HepG2 (cell line): Measurements from ENCODE around the gene RHOV. TPM values are rescaled to one million over a fixed set of nuclear protein-coding genes. Genes with fewer than 3 reads are reported as not detected.

ENCODE experiments used
- CBFB ChIP-seq: sonication (generic); formaldehyde crosslinking; IDR thresholded peaks from 2 replicates; pipeline ENCODE4 v1.4.0; 2020; ENCODE audit warnings: missing genetic modification reagents
- MED1 ChIP-seq: sonication (generic); formaldehyde crosslinking; IDR thresholded peaks from 2 replicates; pipeline ENCODE4 v1.4.0; 2020; ENCODE audit warnings: missing genetic modification reagents
- POLR2A ChIP-seq, 2 experiments: IDR thresholded peaks; 2 replicates each; pipeline ENCODE4 v1.6.1; 2011; ENCODE audit warnings: low read depth in 2 of 2, low read length in 2 of 2, mild to moderate bottlenecking in 1 of 2, moderate library complexity in 1 of 2; ENCODE audit not compliant: insufficient read depth in 1 of 2
- RBFOX2 ChIP-seq: fragments of 200-400 bp; formaldehyde crosslinking; IDR thresholded peaks from 2 replicates; pipeline ENCODE4 v1.6.1; 2017; ENCODE audit warnings: low read depth, mild to moderate bottlenecking, low read length
- RBM39 ChIP-seq: fragments of 200-400 bp; formaldehyde crosslinking; IDR thresholded peaks from one replicate; pipeline ENCODE4 v1.6.1; 2018; ENCODE audit warnings: antibody characterized with exemption, mild to moderate bottlenecking, low read depth, low read length; ENCODE audit not compliant: poor library complexity, severe bottlenecking
- SRSF1 ChIP-seq: fragments of 200-400 bp; formaldehyde crosslinking; optimal IDR thresholded peaks from 2 replicates; pipeline ENCODE3; 2017; ENCODE audit warnings: mild to moderate bottlenecking, low read depth, low read length, moderate library complexity
- TAF1 ChIP-seq: sonication (generic); formaldehyde crosslinking; IDR thresholded peaks from 2 replicates; pipeline ENCODE4 v1.4.0; 2020; ENCODE audit warnings: missing genetic modification reagents
- ZKSCAN1 ChIP-seq: fragments of 150-350 bp; IDR thresholded peaks from 2 replicates; pipeline ENCODE4 v1.6.1; 2014; ENCODE audit warnings: low read length
- ZNF337 ChIP-seq: sonication (generic); formaldehyde crosslinking; IDR thresholded peaks from 2 replicates; pipeline ENCODE4 v1.5.1; 2020; ENCODE audit warnings: missing genetic modification reagents, low read depth, mild to moderate bottlenecking, borderline replicate concordance
- ZNF674 ChIP-seq: sonication (generic); formaldehyde crosslinking; IDR thresholded peaks from 2 replicates; pipeline ENCODE4 v1.5.0; 2020; ENCODE audit warnings: low read depth, mild to moderate bottlenecking, missing genetic modification reagents
- polyA plus RNA-seq, 8 experiments: library from polyadenylated mRNA; depleted of rRNA in 3 of 8; stranded (reverse) in 7 of 8; unstranded in 1 of 8; fragments of >200 nt; fragmentation: Illumina TruSeq in 4 of 8; extraction: Trizol in 4 of 8; gene quantifications; 2 replicates each; pipeline versions ENCODE4 v1.2.1 to v1.2.3, GENCODE V29; 2011 to 2016; ENCODE audit warnings: low read depth in 4 of 8, missing spikeins in 1 of 8, mixed read lengths in 1 of 8; ENCODE audit not compliant: insufficient read depth in 1 of 8
- total RNA-seq, 5 experiments: library from RNA; depleted of rRNA; stranded (reverse); fragments of >200 nt; fragmentation: Illumina TruSeq; extraction: Trizol; gene quantifications; 2 replicates each; pipeline ENCODE4 v1.2.3, GENCODE V29; 2016; ENCODE audit warnings: low read depth in 1 of 5
- TF ChIP-seq, protein P1 (sequence below): sonication (generic); formaldehyde crosslinking; IDR thresholded peaks from 2 replicates; pipeline ENCODE4 v1.5.0; 2020; ENCODE audit warnings: missing genetic modification reagents, mild to moderate bottlenecking, borderline replicate concordance
- TF ChIP-seq, protein P2 (sequence below): sonication (generic); formaldehyde crosslinking; IDR thresholded peaks from 2 replicates; pipeline ENCODE4 v1.8.1; 2023; ENCODE audit warnings: mild to moderate bottlenecking, moderate library complexity, missing genetic modification reagents
- TF ChIP-seq, protein P3 (sequence below): sonication (generic); formaldehyde crosslinking; IDR thresholded peaks from 2 replicates; pipeline ENCODE4 v1.8.0; 2022; ENCODE audit warnings: low read depth, missing genetic modification reagents
- TF ChIP-seq, protein P4 (sequence below): sonication (generic); formaldehyde crosslinking; IDR thresholded peaks from 2 replicates; pipeline ENCODE4 v1.5.0; 2020; ENCODE audit warnings: mild to moderate bottlenecking, missing genetic modification reagents, moderate library complexity
- TF ChIP-seq, protein P5 (sequence below): sonication (generic); formaldehyde crosslinking; IDR thresholded peaks from 2 replicates; pipeline ENCODE4 v1.8.1; 2023; ENCODE audit warnings: mild to moderate bottlenecking, missing genetic modification reagents
- TF ChIP-seq, protein P6 (sequence below): sonication (generic); formaldehyde crosslinking; IDR thresholded peaks from 2 replicates; pipeline ENCODE4 v1.4.0; 2020; ENCODE audit warnings: missing genetic modification reagents

Gene RHOV
- total and polyA plus RNA-seq, 2 of the 13 experiments (the other 11 are each of a cell fraction or from before 2014, with no cell fraction given) = 0.17 to 0.18 TPM

DNA sequence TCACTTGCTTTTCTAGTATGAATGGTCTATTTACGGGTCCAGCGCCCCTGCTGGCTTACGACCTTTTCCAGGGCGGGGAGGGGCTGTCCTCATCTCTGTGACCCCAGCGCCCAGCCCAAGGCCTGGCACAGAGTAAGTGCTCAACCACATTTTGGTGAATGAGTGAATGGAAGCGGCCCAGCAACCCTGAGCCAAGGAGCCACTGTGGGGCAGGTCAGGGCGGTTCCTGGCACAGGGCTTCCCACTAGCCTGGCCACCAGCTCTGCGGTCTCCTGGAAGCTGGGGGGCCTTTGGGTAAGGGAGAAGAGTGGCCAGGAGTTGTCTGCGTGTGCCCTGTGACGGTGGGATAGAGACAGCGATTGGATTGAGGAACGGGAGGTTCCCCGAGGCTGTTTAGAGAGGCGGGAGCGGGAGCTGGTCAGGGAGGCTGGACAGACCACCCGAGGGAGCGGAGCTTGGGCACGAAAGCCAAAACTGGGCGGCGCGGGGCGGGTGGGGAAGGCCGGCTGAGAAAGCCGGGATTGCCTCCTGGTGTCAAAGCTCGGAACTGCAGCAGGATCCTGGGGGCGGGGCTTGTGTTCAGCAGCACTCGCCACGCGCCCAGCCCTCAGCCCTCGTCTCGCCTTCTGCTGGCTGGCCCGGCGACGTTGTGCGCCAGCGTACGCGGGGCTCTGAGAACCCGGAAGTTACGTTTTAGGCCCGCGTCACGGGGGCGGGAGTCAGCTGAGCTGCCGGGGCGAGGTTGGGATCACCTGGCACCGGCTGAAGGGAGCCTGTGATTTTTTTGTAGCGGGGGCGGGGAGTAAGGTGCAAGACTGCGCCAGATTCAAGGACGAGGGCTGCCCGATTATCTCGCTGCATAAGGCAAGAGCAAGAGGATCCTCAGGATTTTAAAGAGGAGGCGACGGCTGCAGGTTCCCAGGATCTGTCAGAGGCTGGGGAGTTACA, 20.0 kb upstream of the RHOV start, which contains the start of gene VPS18 (continued):
- TF ChIP-seq ZKSCAN1 = 0 out of 2 replicates have a peak, but pooled peaks have one; percentile 38
- peak; percentile 52 to 60; a peak in 2 of 4 replicates for TF ChIP-seq POLR2A (IDR thresholded peaks at IDR 0.05; ENCODE audit: insufficient read depth in 1 of 2, low read depth in 2 of 2, low read length in 2 of 2)
- TF ChIP-seq, protein P1, sequence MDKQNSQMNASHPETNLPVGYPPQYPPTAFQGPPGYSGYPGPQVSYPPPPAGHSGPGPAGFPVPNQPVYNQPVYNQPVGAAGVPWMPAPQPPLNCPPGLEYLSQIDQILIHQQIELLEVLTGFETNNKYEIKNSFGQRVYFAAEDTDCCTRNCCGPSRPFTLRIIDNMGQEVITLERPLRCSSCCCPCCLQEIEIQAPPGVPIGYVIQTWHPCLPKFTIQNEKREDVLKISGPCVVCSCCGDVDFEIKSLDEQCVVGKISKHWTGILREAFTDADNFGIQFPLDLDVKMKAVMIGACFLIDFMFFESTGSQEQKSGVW = no peak
- TF ChIP-seq, protein P2, sequence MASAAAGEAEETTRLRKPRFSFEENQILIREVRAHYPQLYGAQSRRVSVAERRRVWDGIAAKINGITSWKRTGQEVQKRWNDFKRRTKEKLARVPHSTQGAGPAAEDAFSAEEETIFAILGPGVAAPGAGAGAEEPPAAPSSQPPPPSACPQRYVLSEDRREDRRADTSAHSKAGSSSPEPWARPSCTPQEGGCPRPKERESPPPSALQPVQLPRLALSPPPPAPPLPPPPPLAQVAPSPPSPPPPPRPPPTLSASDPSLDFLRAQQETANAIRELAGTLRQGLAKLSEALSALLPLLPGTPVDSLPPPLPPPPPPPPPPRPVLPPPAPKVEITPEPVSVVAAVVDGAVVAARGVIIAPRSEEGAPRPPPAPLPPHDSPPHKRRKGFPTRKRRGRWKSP (CRISPR knock-in tag) = peak; percentile 76; the same call in 1 of the 2 replicates
- TF ChIP-seq SRSF1 = no peak
- TF ChIP-seq, protein P3, sequence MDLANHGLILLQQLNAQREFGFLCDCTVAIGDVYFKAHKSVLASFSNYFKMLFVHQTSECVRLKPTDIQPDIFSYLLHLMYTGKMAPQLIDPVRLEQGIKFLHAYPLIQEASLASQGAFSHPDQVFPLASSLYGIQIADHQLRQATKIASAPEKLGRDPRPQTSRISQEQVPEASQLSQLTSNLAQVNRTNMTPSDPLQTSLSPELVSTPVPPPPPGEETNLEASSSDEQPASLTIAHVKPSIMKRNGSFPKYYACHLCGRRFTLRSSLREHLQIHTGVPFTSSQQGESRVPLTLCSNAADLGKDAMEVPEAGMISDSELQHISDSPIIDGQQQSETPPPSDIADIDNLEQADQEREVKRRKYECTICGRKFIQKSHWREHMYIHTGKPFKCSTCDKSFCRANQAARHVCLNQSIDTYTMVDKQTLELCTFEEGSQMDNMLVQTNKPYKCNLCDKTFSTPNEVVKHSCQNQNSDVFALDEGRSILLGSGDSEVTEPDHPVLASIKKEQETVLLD = peak; percentile 17; the same call in 1 of the 2 replicates
- TF ChIP-seq, protein P4, sequence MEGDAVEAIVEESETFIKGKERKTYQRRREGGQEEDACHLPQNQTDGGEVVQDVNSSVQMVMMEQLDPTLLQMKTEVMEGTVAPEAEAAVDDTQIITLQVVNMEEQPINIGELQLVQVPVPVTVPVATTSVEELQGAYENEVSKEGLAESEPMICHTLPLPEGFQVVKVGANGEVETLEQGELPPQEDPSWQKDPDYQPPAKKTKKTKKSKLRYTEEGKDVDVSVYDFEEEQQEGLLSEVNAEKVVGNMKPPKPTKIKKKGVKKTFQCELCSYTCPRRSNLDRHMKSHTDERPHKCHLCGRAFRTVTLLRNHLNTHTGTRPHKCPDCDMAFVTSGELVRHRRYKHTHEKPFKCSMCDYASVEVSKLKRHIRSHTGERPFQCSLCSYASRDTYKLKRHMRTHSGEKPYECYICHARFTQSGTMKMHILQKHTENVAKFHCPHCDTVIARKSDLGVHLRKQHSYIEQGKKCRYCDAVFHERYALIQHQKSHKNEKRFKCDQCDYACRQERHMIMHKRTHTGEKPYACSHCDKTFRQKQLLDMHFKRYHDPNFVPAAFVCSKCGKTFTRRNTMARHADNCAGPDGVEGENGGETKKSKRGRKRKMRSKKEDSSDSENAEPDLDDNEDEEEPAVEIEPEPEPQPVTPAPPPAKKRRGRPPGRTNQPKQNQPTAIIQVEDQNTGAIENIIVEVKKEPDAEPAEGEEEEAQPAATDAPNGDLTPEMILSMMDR (CRISPR knock-in tag) = peak; percentile 95
- TF ChIP-seq RBM39 = peak; percentile 53
- TF ChIP-seq MED1 (CRISPR knock-in tag) = peak; percentile 61; the same call in 1 of the 2 replicates
- TF ChIP-seq, protein P5, sequence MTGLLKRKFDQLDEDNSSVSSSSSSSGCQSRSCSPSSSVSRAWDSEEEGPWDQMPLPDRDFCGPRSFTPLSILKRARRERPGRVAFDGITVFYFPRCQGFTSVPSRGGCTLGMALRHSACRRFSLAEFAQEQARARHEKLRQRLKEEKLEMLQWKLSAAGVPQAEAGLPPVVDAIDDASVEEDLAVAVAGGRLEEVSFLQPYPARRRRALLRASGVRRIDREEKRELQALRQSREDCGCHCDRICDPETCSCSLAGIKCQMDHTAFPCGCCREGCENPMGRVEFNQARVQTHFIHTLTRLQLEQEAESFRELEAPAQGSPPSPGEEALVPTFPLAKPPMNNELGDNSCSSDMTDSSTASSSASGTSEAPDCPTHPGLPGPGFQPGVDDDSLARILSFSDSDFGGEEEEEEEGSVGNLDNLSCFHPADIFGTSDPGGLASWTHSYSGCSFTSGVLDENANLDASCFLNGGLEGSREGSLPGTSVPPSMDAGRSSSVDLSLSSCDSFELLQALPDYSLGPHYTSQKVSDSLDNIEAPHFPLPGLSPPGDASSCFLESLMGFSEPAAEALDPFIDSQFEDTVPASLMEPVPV (CRISPR knock-in tag) = peak; percentile 66; the same call in 1 of the 2 replicates
- TF ChIP-seq RBFOX2 = peak; percentile 72
- TF ChIP-seq ZNF674 (CRISPR knock-in tag) = 0 out of 2 replicates have a peak, but pooled peaks have one; percentile 28
- TF ChIP-seq, protein P6, sequence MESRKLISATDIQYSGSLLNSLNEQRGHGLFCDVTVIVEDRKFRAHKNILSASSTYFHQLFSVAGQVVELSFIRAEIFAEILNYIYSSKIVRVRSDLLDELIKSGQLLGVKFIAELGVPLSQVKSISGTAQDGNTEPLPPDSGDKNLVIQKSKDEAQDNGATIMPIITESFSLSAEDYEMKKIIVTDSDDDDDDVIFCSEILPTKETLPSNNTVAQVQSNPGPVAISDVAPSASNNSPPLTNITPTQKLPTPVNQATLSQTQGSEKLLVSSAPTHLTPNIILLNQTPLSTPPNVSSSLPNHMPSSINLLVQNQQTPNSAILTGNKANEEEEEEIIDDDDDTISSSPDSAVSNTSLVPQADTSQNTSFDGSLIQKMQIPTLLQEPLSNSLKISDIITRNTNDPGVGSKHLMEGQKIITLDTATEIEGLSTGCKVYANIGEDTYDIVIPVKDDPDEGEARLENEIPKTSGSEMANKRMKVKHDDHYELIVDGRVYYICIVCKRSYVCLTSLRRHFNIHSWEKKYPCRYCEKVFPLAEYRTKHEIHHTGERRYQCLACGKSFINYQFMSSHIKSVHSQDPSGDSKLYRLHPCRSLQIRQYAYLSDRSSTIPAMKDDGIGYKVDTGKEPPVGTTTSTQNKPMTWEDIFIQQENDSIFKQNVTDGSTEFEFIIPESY (CRISPR knock-in tag) = peak; percentile 55; the same call in 1 of the 2 replicates
- TF ChIP-seq ZNF337 = 0 out of 2 replicates have a peak, but pooled peaks have one; percentile 21
- TF ChIP-seq TAF1 = peak; percentile 64; the same call in 1 of the 2 replicates
- peak; percentile 66; the same call in 1 of the 2 replicates for TF ChIP-seq CBFB (CRISPR knock-in tag)
